Lung (tissue), 12 donors: ENCODE measurements around the gene ACADS. TPM values are rescaled to one million over a fixed set of nuclear protein-coding genes. Genes with fewer than 3 reads are reported as not detected.

Experiments
- ATAC-seq: fragments of 200-7000 bp; cut with Tn5 transposase; one replicate; pipeline ENCODE4 v1.9.1; 2020; ENCODE audit warnings: moderate number of reproducible peaks; ENCODE audit not compliant: insufficient read depth, low FRiP score
- DNase-seq, 3 donors: peaks; one replicate each; pipeline ENCODE4 v3.0.0-alpha.2; 2013 to 2017
- H3K27ac ChIP-seq, 2 donors: one replicate each; pipeline ENCODE4 v1.5.1; 2013; ENCODE audit warnings: mild to moderate bottlenecking in 2 of 2, moderate library complexity in 2 of 2, control low read depth in 1 of 2, inconsistent platforms in 1 of 2, low read depth in 1 of 2, low read length in 1 of 2
- H3K27me3 ChIP-seq, 3 donors: one replicate each; pipeline ENCODE4 v1.5.1; 2013; ENCODE audit warnings: low read length in 2 of 3; ENCODE audit not compliant: control insufficient read depth in 3 of 3, insufficient read depth in 3 of 3
- H3K36me3 ChIP-seq, 4 donors: one replicate each; pipeline ENCODE4 v1.5.1; 2013; ENCODE audit warnings: low read length in 4 of 4, mild to moderate bottlenecking in 1 of 4, moderate library complexity in 1 of 4; ENCODE audit not compliant: control insufficient read depth in 4 of 4, insufficient read depth in 4 of 4
- H3K4me1 ChIP-seq, 5 donors: one replicate each; pipeline ENCODE4 v1.5.1; 2013; ENCODE audit warnings: low read length in 5 of 5, mild to moderate bottlenecking in 2 of 5, moderate library complexity in 1 of 5; ENCODE audit not compliant: control insufficient read depth in 5 of 5, insufficient read depth in 5 of 5
- H3K4me3 ChIP-seq: one replicate; pipeline ENCODE4 v1.5.1; 2013; ENCODE audit warnings: mild to moderate bottlenecking, control low read depth, moderate library complexity
- H3K9ac ChIP-seq, 2 donors: one replicate each; pipeline ENCODE4 v1.5.1; 2013; ENCODE audit warnings: low read length in 2 of 2, control low read depth in 1 of 2; ENCODE audit not compliant: insufficient read depth in 1 of 2
- H3K9me3 ChIP-seq, 4 donors: one replicate each; pipeline ENCODE4 v1.5.1; 2013; ENCODE audit warnings: low read length in 3 of 4, mild to moderate bottlenecking in 1 of 4, moderate library complexity in 1 of 4; ENCODE audit not compliant: control insufficient read depth in 4 of 4, insufficient read depth in 3 of 4
- CTCF ChIP-seq: IDR thresholded peaks from 2 replicates; pipeline ENCODE4 v1.5.1; 2012; ENCODE audit warnings: mild to moderate bottlenecking; ENCODE audit errors: control extremely low read depth, extremely low read depth
- whole genome bisulfite sequencing, 2 donors: extraction: QIAGEN DNeasy Blood & Tissue Kit; methylation state at CpG; one replicate each; pipeline ENCODE4 v1.1.7; 2013; 5-methylcytosine and 5-hydroxymethylcytosine counted together
- polyA plus RNA-seq, 2 donors: library from polyadenylated mRNA; stranded (reverse); fragments of 200-250 nt; gene quantifications; one replicate each; pipeline ENCODE4 v1.2.1, GENCODE V29; 2013
- total RNA-seq, 2 donors: library from RNA; depleted of rRNA in 1 of 2; stranded (reverse); fragments of >200 nt in 1 of 2; gene quantifications; one replicate each; pipeline ENCODE4 v1.2.1, GENCODE V29; 2014 to 2021
- donor health status: control.
- donor health status: control.
- donor health status: Bipolar disorder and iron deficiency.
- donor health status: healthy.
- donor health status: DM: yes; HTN: yes; CAD: no.

ACADS gene
- total and polyA plus RNA-seq, 4 donors, result 16.4 to 32.4 (median 27.0) TPM

- no peaks in the 10 kb centered on the region for H3K9me3 ChIP-seq
- peak; percentile 57 to 77 (median 66) for DNase-seq
- no peak overlapping the region for H3K4me3 ChIP-seq
- TF ChIP-seq CTCF, result no peak
- H3K27me3 ChIP-seq, result no peaks in the 10 kb centered on the region
- 61 to 76% methylated on average over 9 of the region's 9 CpGs for WGBS, 2 donors
- peaks cover 0 to 11% (median 0%) of the 10 kb centered on the region in 5 donors for H3K4me1 ChIP-seq
- ATAC-seq, result peak; percentile 24
- H3K27ac ChIP-seq, result peak overlapping the region; percentile 43 to 65
- H3K36me3 ChIP-seq, result peaks cover 14 to 27% (median 20%) of the 10 kb centered on the region in 4 donors
- peak overlapping the region; percentile 40 to 44 for H3K9ac ChIP-seq
Observed at GRCh38 chr12:120761519-120761934, 35.9 kb downstream of the ACADS start.

GRCh38 chr12:120762086-120762485, 36.5 kb downstream of the ACADS start:
- peak; percentile 43 for ATAC-seq
- Histone ChIP-seq H3K36me3 (peaks cover 20 to 32% (median 26%) of the 10 kb centered on the region in 4 donors), H3K9me3 (no peaks in the 10 kb centered on the region), H3K27ac (peak overlapping the region; percentile 43 to 65), H3K9ac (peak overlapping the region; percentile 26 to 40), H3K4me1 (peaks cover 0 to 11% (median 0%) of the 10 kb centered on the region in 5 donors), H3K27me3 (no peaks in the 10 kb centered on the region), H3K4me3 (no peak overlapping the region)
- no peak for TF ChIP-seq CTCF
- peak; percentile 41 to 74 (median 45) for DNase-seq
- 66 to 81% methylated on average over 6 of the region's 6 CpGs for WGBS, 2 donors

- TF ChIP-seq CTCF, result no peak
- DNase-seq (no peak), ATAC-seq (no peak)
- Histone ChIP-seq H3K4me1 (peaks cover 0 to 11% (median 0%) of the 10 kb centered on the region in 5 donors), H3K36me3 (peaks cover 26 to 40% (median 36%) of the 10 kb centered on the region in 4 donors), H3K27me3 (no peaks in the 10 kb centered on the region), H3K9me3 (no peaks in the 10 kb centered on the region), H3K27ac (no peak overlapping the region), H3K9ac (no peak overlapping the region), H3K4me3 (no peak overlapping the region)
- WGBS, 2 donors, result 72 to 87% methylated on average over 3 of the region's 3 CpGs
Observed at GRCh38 chr12:120763250-120763649, 37.6 kb downstream of the ACADS start.

- no peak overlapping the region for H3K4me3 ChIP-seq
- H3K27ac ChIP-seq, result no peak overlapping the region
- H3K27me3 ChIP-seq, result no peaks in the 10 kb centered on the region
- ATAC-seq (no peak), DNase-seq (no peak)
- TF ChIP-seq CTCF, result no peak
- 89 to 92% methylated on average over 9 of the region's 9 CpGs for WGBS, 2 donors
- H3K9ac ChIP-seq, result no peak overlapping the region
- peaks cover 26 to 49% (median 44%) of the 10 kb centered on the region in 4 donors for H3K36me3 ChIP-seq
- H3K9me3 ChIP-seq, result no peaks in the 10 kb centered on the region
- H3K4me1 ChIP-seq, result peaks cover 0 to 11% (median 0%) of the 10 kb centered on the region in 5 donors
Observed at GRCh38 chr12:120764816-120765215, 39.2 kb downstream of the ACADS start.
